HL-60 (cell line): Measurements from ENCODE around the gene THSD7B.

ENCODE experiments used
- DNase-seq, 2 experiments: peaks; one replicate each; pipeline ENCODE4 v3.0.0-alpha.2; 2010 to 2020; ENCODE audit warnings: low read depth in 1 of 2, low spot score in 1 of 2
- H3K27ac ChIP-seq: fragments of 250-450 bp; sonication (Bioruptor Pico); replicated peaks from 2 replicates; pipeline ENCODE4 v1.5.1; 2020; ENCODE audit warnings: mild to moderate bottlenecking, moderate library complexity
- H3K27me3 ChIP-seq: fragments of 250-450 bp; sonication (Bioruptor Pico); 2 replicates; pipeline ENCODE4 v1.5.1; 2021; ENCODE audit warnings: mild to moderate bottlenecking, moderate library complexity; ENCODE audit not compliant: insufficient read depth, poor library complexity, severe bottlenecking
- H3K4me3 ChIP-seq: replicated peaks from 2 replicates; pipeline ENCODE4 v1.5.1; 2011; ENCODE audit warnings: mild to moderate bottlenecking, control low read depth, low read length; ENCODE audit not compliant: insufficient read depth
- GABPA ChIP-seq: IDR thresholded peaks from 2 replicates; pipeline ENCODE4 v1.6.1; 2012; ENCODE audit warnings: low read depth
- POLR2AphosphoS5 ChIP-seq: IDR thresholded peaks from 2 replicates; pipeline ENCODE4 v1.6.1; 2012; ENCODE audit warnings: low read depth
- SPI1 ChIP-seq: IDR thresholded peaks from 2 replicates; pipeline ENCODE4 v1.6.1; 2012; ENCODE audit warnings: low read depth, mild to moderate bottlenecking, borderline replicate concordance
- TF ChIP-seq, protein P1 (sequence below): IDR thresholded peaks from one replicate; pipeline ENCODE4 v1.5.1; 2011; ENCODE audit warnings: low read length, control low read depth, inconsistent platforms; ENCODE audit not compliant: insufficient read depth
- TF ChIP-seq, protein P2 (sequence below): IDR thresholded peaks from 2 replicates; pipeline ENCODE4 v1.6.1; 2012; ENCODE audit warnings: low read depth; ENCODE audit not compliant: insufficient replicate concordance

Gene THSD7B

DNA sequence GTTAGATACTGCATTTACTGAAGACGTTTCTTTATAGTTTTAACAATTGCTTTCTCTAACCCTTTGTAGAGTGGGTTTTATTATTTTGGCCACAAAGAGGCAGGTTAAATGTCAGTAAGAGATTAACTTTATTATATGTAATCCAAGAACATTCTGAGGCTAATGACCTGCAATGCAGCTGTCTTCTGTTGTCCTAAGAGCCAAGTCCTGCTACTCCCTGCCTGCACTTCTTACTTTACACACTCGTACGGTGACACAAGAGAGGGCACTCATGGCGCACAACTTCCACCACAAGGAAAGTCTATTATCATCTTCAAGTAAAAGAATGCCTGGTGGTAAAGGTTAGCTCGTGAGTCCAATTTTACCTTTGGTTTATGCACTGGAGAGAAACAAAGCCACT is 727.9 kb downstream of the THSD7B start:
- no peak overlapping the region for H3K4me3 ChIP-seq
- no peak for DNase-seq
- no peak overlapping the region for H3K27ac ChIP-seq
- H3K27me3 ChIP-seq = peaks cover 4% of the 10 kb centered on the region
- TF ChIP-seq SPI1 (no peak), GABPA (no peak), POLR2AphosphoS5 (no peak)
- TF ChIP-seq, protein P1, sequence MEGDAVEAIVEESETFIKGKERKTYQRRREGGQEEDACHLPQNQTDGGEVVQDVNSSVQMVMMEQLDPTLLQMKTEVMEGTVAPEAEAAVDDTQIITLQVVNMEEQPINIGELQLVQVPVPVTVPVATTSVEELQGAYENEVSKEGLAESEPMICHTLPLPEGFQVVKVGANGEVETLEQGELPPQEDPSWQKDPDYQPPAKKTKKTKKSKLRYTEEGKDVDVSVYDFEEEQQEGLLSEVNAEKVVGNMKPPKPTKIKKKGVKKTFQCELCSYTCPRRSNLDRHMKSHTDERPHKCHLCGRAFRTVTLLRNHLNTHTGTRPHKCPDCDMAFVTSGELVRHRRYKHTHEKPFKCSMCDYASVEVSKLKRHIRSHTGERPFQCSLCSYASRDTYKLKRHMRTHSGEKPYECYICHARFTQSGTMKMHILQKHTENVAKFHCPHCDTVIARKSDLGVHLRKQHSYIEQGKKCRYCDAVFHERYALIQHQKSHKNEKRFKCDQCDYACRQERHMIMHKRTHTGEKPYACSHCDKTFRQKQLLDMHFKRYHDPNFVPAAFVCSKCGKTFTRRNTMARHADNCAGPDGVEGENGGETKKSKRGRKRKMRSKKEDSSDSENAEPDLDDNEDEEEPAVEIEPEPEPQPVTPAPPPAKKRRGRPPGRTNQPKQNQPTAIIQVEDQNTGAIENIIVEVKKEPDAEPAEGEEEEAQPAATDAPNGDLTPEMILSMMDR = no peak
- TF ChIP-seq, protein P2, sequence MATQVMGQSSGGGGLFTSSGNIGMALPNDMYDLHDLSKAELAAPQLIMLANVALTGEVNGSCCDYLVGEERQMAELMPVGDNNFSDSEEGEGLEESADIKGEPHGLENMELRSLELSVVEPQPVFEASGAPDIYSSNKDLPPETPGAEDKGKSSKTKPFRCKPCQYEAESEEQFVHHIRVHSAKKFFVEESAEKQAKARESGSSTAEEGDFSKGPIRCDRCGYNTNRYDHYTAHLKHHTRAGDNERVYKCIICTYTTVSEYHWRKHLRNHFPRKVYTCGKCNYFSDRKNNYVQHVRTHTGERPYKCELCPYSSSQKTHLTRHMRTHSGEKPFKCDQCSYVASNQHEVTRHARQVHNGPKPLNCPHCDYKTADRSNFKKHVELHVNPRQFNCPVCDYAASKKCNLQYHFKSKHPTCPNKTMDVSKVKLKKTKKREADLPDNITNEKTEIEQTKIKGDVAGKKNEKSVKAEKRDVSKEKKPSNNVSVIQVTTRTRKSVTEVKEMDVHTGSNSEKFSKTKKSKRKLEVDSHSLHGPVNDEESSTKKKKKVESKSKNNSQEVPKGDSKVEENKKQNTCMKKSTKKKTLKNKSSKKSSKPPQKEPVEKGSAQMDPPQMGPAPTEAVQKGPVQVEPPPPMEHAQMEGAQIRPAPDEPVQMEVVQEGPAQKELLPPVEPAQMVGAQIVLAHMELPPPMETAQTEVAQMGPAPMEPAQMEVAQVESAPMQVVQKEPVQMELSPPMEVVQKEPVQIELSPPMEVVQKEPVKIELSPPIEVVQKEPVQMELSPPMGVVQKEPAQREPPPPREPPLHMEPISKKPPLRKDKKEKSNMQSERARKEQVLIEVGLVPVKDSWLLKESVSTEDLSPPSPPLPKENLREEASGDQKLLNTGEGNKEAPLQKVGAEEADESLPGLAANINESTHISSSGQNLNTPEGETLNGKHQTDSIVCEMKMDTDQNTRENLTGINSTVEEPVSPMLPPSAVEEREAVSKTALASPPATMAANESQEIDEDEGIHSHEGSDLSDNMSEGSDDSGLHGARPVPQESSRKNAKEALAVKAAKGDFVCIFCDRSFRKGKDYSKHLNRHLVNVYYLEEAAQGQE = no peak

DNA sequence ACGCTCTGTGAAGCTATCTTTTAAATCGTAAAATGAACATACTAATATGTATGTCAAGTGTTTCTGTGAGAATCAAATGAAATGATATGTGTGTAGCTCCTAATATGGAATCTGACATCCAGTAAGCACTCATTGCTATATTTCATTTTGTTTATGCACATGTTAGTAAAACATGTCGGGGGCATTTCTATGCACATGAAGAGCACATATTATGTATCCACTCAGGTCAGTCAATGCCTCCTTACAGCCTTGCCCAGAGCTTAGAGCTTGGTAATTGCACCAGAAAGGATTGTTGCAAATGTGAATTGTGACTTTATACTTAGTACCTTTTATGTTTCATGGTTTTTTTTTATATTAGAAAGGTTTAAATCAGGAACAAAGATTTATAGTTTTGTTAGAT is 735.3 kb downstream of the THSD7B start:
- DNase-seq = no peak
- Histone ChIP-seq H3K27me3 (no peaks in the 10 kb centered on the region), H3K27ac (no peak overlapping the region), H3K4me3 (no peak overlapping the region)
- TF ChIP-seq POLR2AphosphoS5 (no peak), GABPA (no peak), SPI1 (no peak)
- TF ChIP-seq, protein P1 = no peak
- TF ChIP-seq, protein P2 = no peak

DNA sequence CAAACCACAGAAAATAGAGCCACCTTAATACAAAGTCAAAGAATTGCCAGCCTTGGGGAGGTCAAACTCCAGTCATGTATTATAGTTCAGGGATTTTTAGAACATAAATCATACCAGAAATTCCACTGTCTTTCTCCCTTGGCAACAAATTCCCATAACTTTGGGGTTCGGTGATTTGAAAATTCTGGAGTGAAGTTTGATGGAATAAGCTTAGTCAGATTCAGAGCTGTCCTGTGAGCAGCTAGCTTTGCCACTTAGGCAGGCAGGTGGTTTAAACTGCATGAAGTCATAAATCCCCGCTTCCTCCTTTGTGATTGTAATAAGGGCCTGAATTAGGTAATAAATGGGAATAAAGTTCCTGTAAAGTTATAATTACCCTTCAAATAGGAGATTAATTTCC is 741.9 kb downstream of the THSD7B start:
- DNase-seq = no peak
- no peak overlapping the region for H3K27ac ChIP-seq
- H3K27me3 ChIP-seq = no peaks in the 10 kb centered on the region
- no peak overlapping the region for H3K4me3 ChIP-seq
- TF ChIP-seq POLR2AphosphoS5 = no peak
- TF ChIP-seq GABPA = no peak
- TF ChIP-seq, protein P1 = no peak
- TF ChIP-seq, protein P2 = no peak
- TF ChIP-seq SPI1 = no peak
